Muscle layer of colon (tissue), 2 donors: ENCODE measurements around the gene CDH2.

ENCODE experiments used
- H3K27ac ChIP-seq: one replicate; pipeline ENCODE4 v1.7.0; 2013; ENCODE audit warnings: low read depth, mild to moderate bottlenecking, low read length, moderate library complexity
- H3K27me3 ChIP-seq, 2 donors: one replicate each; pipeline ENCODE4 v1.7.0; 2013; ENCODE audit warnings: low read length in 2 of 2, mild to moderate bottlenecking in 2 of 2; ENCODE audit not compliant: insufficient read depth in 2 of 2, control insufficient read depth in 1 of 2
- H3K36me3 ChIP-seq: one replicate; pipeline ENCODE4 v1.7.0; 2013; ENCODE audit warnings: mild to moderate bottlenecking, low read length; ENCODE audit not compliant: insufficient read depth
- H3K4me1 ChIP-seq: one replicate; pipeline ENCODE4 v1.7.0; 2013; ENCODE audit warnings: mild to moderate bottlenecking, low read length; ENCODE audit not compliant: insufficient read depth
- H3K4me3 ChIP-seq, 2 donors: one replicate each; pipeline ENCODE4 v1.7.0; 2013; ENCODE audit warnings: low read length in 2 of 2, low read depth in 1 of 2, mild to moderate bottlenecking in 1 of 2, moderate library complexity in 1 of 2
- H3K9ac ChIP-seq: one replicate; pipeline ENCODE4 v1.7.0; 2013; ENCODE audit warnings: low read length
- H3K9me3 ChIP-seq: one replicate; pipeline ENCODE4 v1.7.0; 2013; ENCODE audit warnings: mild to moderate bottlenecking, low read length
- donor health status: abdominal sarcoma.
- donor health status: Adenocarcinoma of cecum.

The CDH2 gene

DNA sequence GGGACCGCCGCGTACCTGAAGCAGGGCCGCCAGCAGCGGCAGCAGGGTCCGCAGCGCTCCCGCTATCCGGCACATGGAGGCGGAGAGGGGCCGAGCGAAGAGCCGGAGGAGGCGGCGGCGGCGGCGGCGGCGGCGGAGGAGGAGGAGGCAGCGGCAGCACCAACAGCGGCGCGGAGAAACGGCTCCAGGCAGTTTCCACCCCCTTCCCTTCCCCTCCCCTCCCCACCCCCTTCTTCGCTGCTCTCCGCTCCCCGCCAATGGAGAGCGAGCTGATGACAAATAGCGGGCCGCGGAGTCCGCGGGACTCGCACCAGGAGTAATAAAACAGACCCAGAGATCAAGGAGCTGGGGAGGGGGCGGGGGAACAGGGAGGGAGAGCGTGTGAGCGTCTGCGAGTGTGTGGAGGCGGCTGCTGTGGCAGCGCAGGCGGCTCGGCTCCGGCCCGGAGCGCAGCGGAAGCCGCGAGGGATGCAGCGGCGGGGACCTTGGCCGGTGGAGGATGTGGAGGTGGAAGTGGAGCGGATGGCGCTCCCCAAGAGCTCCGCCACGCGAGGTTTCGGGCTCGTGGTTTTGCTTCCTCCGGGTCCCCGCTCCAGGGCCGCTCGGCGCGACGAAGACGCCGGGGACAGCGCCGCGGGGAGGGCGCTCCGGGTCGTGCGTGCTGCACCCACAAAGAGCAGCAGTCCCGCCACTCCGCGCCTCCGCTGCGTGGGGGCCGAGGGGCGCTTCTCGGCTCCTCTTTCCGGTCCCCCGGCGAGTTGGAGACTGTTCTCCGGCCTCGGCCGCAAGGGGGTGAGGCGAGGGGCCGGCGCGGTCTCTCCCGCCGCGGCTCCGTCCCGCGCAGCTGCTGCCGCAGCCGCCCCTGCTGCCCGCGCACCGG lies at the start of gene CDH2:
Gene CDH2, minus strand, starts transcription at position 183 of the 880 bp plus-strand sequence. Its CDS starts 108 bp downstream, at position 75.
- Histone ChIP-seq H3K9ac (no peak within 1 kb of the TSS), H3K27me3 (peaks cover 28 to 38% of the 10 kb centered on the region in 2 donors), H3K27ac (no peak within 1 kb of the TSS), H3K9me3 (no peaks in the 10 kb centered on the region), H3K4me1 (peaks cover 8% of the 10 kb centered on the region), H3K36me3 (no peaks in the 10 kb centered on the region), H3K4me3 (peak within 1 kb of the TSS; percentile 26 to 45)

- H3K4me3 ChIP-seq: no peak overlapping the region
- H3K9me3 ChIP-seq: no peaks in the 10 kb centered on the region
- H3K9ac ChIP-seq: no peak overlapping the region
- H3K27me3 ChIP-seq: no peaks in the 10 kb centered on the region
- no peak overlapping the region for H3K27ac ChIP-seq
- H3K4me1 ChIP-seq: no peaks in the 10 kb centered on the region
- H3K36me3 ChIP-seq: no peaks in the 10 kb centered on the region
Observed at GRCh38 chr18:28212060-28212459, 35.1 kb upstream of the CDH2 start.

- Histone ChIP-seq H3K27ac (no peak overlapping the region), H3K9ac (no peak overlapping the region), H3K4me1 (no peaks in the 10 kb centered on the region), H3K4me3 (no peak overlapping the region), H3K36me3 (no peaks in the 10 kb centered on the region), H3K27me3 (no peaks in the 10 kb centered on the region), H3K9me3 (no peaks in the 10 kb centered on the region)
Observed at GRCh38 chr18:28208712-28209265, 31.9 kb upstream of the CDH2 start.

- no peaks in the 10 kb centered on the region for H3K27me3 ChIP-seq
- H3K9me3 ChIP-seq: no peaks in the 10 kb centered on the region
- no peak overlapping the region for H3K4me3 ChIP-seq
- no peak overlapping the region for H3K9ac ChIP-seq
- H3K4me1 ChIP-seq: no peaks in the 10 kb centered on the region
- H3K36me3 ChIP-seq: no peaks in the 10 kb centered on the region
- H3K27ac ChIP-seq: no peak overlapping the region
Observed at GRCh38 chr18:28208268-28208667, 31.3 kb upstream of the CDH2 start.

DNA sequence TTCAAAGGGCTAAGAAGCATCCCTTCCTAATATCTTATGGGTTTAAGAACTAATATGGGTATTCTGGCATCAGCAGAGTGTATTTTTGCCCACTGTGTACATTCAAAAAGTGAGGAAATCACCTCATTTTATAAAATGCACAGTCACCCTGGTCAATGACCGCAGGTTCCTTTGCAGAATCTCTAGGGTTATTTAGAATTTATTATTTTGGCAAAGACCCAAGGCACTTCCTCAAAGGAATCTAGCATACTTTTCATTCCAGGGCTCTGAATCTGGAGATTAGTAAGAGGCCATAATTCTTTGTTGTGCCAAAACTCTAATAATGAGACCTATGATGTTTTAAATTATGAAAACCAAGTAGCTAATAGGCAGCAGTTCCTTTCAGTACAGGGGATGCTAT lies 27.2 kb upstream of the CDH2 start:
- Histone ChIP-seq H3K4me1 (no peaks in the 10 kb centered on the region), H3K27me3 (no peaks in the 10 kb centered on the region), H3K36me3 (no peaks in the 10 kb centered on the region), H3K4me3 (no peak overlapping the region), H3K9me3 (no peaks in the 10 kb centered on the region), H3K9ac (no peak overlapping the region), H3K27ac (no peak overlapping the region)

DNA sequence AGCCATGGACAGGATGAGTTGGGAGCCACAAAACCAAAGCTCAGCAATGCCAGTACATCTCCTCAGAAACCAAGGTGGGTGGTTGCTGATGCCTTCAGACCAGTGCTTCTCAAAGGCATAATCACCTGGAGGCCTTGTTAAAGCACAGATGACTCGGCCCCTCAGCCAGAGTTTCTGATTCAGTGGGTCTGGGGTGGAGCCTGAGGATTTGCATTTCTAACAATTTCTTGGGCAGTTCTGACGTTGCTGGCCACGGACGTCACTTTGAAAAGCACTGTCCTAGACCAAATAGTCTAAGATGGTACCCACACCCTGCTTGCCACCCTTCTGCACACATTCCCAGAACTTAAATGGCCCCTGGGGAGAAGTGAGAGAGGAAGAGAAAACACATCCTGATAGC lies 24.1 kb upstream of the CDH2 start:
- Histone ChIP-seq H3K27ac (no peak overlapping the region), H3K4me3 (no peak overlapping the region), H3K9me3 (no peaks in the 10 kb centered on the region), H3K36me3 (no peaks in the 10 kb centered on the region), H3K27me3 (no peaks in the 10 kb centered on the region), H3K4me1 (no peaks in the 10 kb centered on the region), H3K9ac (no peak overlapping the region)

GRCh38 chr18:28198620-28199019 lies 21.7 kb upstream of the CDH2 start:
- no peaks in the 10 kb centered on the region for H3K27me3 ChIP-seq
- H3K9me3 ChIP-seq: no peaks in the 10 kb centered on the region
- no peaks in the 10 kb centered on the region for H3K36me3 ChIP-seq
- no peak overlapping the region for H3K4me3 ChIP-seq
- no peaks in the 10 kb centered on the region for H3K4me1 ChIP-seq
- H3K9ac ChIP-seq: no peak overlapping the region
- H3K27ac ChIP-seq: no peak overlapping the region

DNA sequence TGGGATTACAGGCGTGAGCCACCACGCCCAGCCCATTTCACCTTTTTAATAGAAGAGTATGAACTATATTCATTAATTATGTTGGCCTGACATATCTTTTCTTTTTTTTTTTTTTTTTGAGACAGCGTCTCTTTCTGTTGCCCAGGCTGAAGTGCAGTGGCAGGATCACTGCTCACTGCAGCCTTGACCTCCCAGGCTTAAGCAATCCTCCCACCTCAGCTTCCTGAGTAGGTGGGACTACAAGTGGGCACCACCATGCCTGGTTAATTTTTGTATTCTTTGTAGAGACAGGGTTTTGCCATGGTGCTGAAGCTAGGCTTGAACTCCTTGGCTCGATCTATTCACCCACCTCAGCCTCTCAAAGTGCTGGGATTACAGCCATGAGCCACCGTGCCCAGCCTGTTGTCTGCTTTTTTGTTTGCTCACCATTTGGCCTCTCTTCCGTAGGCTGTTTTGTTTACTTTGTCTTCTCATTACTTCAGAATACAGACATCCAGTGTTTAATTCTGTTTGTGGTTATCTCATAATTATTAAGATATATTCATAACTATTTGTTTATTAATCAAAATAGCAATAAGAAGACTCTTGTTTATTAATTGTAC lies 16.3 kb upstream of the CDH2 start:
- H3K36me3 ChIP-seq: no peaks in the 10 kb centered on the region
- no peak overlapping the region for H3K4me3 ChIP-seq
- no peaks in the 10 kb centered on the region for H3K27me3 ChIP-seq
- H3K4me1 ChIP-seq: no peaks in the 10 kb centered on the region
- H3K9ac ChIP-seq: no peak overlapping the region
- no peaks in the 10 kb centered on the region for H3K9me3 ChIP-seq
- no peak overlapping the region for H3K27ac ChIP-seq

DNA sequence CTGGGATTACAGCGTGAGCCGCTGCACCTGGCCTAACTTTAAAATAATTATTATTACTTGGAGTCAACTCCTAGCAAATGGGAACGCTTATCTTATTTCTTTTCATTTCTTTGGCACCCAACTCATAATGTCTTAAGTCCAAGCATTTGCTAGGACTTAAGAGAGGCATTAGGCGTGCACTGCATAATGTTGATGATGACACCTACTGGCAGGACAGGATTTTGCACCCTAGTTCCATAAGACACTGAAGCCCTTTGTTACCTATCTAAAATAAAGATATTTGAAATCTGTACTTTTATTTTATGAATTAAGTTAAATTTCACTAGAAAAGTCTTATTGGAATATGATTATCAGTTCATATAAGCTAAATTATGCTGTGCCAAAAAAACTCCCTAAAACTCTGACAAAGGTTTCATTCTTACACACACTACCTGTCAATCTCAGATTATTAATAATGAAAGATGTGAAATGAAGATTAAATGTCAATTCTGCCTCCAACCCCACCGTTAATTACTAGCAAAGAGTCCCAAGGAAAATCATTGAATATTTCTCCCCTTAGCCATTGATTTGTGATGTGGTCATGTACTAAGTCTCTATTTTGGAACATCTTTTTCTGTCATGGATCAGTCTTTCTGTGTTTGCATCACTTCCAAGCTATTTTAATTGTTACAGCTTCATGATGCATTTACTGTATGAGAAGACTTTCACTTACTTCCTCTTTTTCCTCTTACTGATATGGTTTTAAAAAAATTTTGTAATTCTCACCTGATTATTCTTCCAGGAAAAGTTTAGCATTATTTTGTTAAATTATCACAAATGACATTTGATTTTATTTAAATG lies 12.7 kb upstream of the CDH2 start:
- Histone ChIP-seq H3K27ac (no peak overlapping the region), H3K27me3 (no peaks in the 10 kb centered on the region), H3K9ac (no peak overlapping the region), H3K9me3 (no peaks in the 10 kb centered on the region), H3K4me3 (no peak overlapping the region), H3K4me1 (no peaks in the 10 kb centered on the region), H3K36me3 (no peaks in the 10 kb centered on the region)

DNA sequence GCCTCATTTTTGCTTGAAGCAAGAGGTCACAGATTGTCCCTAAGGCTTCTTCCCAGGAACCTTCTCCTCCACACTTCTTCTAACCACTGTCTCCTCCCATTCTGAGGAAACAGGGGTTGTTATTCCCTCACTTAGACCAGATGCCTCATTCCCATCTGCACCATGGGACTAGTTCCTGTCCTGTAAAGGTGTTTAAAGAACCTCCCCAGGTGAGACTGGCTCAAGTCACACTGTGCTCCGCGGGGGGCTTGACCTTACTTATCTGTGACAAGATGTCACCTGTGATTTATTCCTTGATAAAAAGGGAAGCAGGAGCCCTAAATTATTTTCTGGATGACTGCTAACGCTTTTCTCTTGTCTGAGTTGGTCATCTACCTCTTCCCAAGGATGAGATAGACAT lies 8.2 kb upstream of the CDH2 start:
- no peak overlapping the region for H3K9ac ChIP-seq
- H3K9me3 ChIP-seq: no peaks in the 10 kb centered on the region
- H3K27me3 ChIP-seq: no peaks in the 10 kb centered on the region

DNA sequence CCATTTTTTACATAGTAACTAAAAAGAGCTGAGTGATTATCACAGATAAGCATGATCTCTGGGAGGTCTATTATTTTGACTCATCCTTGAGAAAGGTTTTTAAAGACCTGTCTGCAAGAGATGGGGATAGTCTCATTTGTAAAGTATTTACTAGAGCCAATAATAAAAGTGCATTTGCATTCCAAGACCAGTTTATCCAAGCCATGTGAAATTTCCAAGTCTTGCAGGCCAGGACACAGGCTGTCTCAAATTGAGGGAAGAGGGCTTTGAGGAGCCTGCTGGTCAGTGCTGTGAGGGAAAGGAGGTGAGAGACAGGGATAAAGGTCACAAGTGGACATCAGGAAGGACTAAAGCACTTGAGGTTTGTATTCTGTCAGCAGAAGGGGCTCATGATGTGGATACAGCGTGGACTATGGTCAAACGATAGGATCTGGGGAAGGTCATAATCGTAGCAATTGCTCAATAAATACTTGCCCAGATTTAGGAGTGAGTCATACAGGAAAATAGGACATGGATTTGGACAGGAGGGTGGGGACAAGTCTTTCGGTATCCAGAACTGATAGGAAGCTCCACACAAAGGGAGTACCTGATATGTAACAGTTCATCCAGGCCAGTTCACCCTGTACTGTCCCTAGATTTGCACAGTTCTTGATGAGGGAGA lies 6.6 kb upstream of the CDH2 start:
- Histone ChIP-seq H3K27ac (no peak overlapping the region), H3K9ac (no peak overlapping the region)

More for the DNA sequence above, 8.2 kb upstream of the CDH2 start:
- Histone ChIP-seq H3K4me3 (no peak overlapping the region), H3K27ac (no peak overlapping the region), H3K4me1 (no peaks in the 10 kb centered on the region), H3K36me3 (no peaks in the 10 kb centered on the region)

More for the DNA sequence above, 6.6 kb upstream of the CDH2 start:
- H3K36me3 ChIP-seq: no peaks in the 10 kb centered on the region
- no peaks in the 10 kb centered on the region for H3K4me1 ChIP-seq
- no peaks in the 10 kb centered on the region for H3K9me3 ChIP-seq
- H3K4me3 ChIP-seq: no peak overlapping the region
- H3K27me3 ChIP-seq: no peaks in the 10 kb centered on the region
